ENCODE results near the gene ZMAT5.

Gene ZMAT5

GRCh38 chr22:29726512-29727130, 40.2 kb downstream of the ZMAT5 start:
- Histone ChIP-seq H2AFZ (ENCODE audit: low read depth, low read length) (no peak overlapping the region), H3K9me3 (ENCODE audit: low read length) (no peaks in the 10 kb centered on the region), H3K4me3 (ENCODE audit: low read length) (no peak overlapping the region), H3K36me3 (ENCODE audit: insufficient read depth, low read length) (peaks cover 3% of the 10 kb centered on the region), H3K27me3 (ENCODE audit: insufficient read depth, low read length) (peaks cover 41% of the 10 kb centered on the region), H3K4me1 (ENCODE audit: insufficient read depth, low read length) (no peaks in the 10 kb centered on the region)

- Histone ChIP-seq H3K36me3 (ENCODE audit: insufficient read depth, low read length) (peaks cover 3% of the 10 kb centered on the region), H3K4me1 (ENCODE audit: insufficient read depth, low read length) (peaks cover 5% of the 10 kb centered on the region), H3K9me3 (ENCODE audit: low read length) (no peaks in the 10 kb centered on the region), H2AFZ (ENCODE audit: low read depth, low read length) (no peak overlapping the region), H3K4me3 (ENCODE audit: low read length) (no peak overlapping the region), H3K27me3 (ENCODE audit: insufficient read depth, low read length) (peaks cover 46% of the 10 kb centered on the region)
These were observed 40.7 kb downstream of the ZMAT5 start for GRCh38 chr22:29726106-29726505.

- no peaks in the 10 kb centered on the region for H3K9me3 ChIP-seq (ENCODE audit: low read length)
- no peak overlapping the region for H2AFZ ChIP-seq (ENCODE audit: low read depth, low read length)
- peaks cover 52% of the 10 kb centered on the region for H3K27me3 ChIP-seq (ENCODE audit: insufficient read depth, low read length)
- no peak overlapping the region for H3K4me3 ChIP-seq (ENCODE audit: low read length)
- no peaks in the 10 kb centered on the region for H3K36me3 ChIP-seq (ENCODE audit: insufficient read depth, low read length)
- H3K4me1 ChIP-seq (ENCODE audit: insufficient read depth, low read length) = peaks cover 9% of the 10 kb centered on the region
These were observed 42.0 kb downstream of the ZMAT5 start for GRCh38 chr22:29724843-29725242.

- peaks cover 9% of the 10 kb centered on the region for H3K4me1 ChIP-seq (ENCODE audit: insufficient read depth, low read length)
- no peak overlapping the region for H3K4me3 ChIP-seq (ENCODE audit: low read length)
- no peaks in the 10 kb centered on the region for H3K9me3 ChIP-seq (ENCODE audit: low read length)
- H3K36me3 ChIP-seq (ENCODE audit: insufficient read depth, low read length) = no peaks in the 10 kb centered on the region
- H2AFZ ChIP-seq (ENCODE audit: low read depth, low read length) = no peak overlapping the region
- peaks cover 61% of the 10 kb centered on the region for H3K27me3 ChIP-seq (ENCODE audit: insufficient read depth, low read length)
These were observed 43.0 kb downstream of the ZMAT5 start for GRCh38 chr22:29723766-29724165.

- Histone ChIP-seq H3K36me3 (ENCODE audit: insufficient read depth, low read length) (no peaks in the 10 kb centered on the region), H2AFZ (ENCODE audit: low read depth, low read length) (no peak overlapping the region), H3K4me3 (ENCODE audit: low read length) (no peak overlapping the region), H3K27me3 (ENCODE audit: insufficient read depth, low read length) (peaks cover 71% of the 10 kb centered on the region), H3K4me1 (ENCODE audit: insufficient read depth, low read length) (peaks cover 9% of the 10 kb centered on the region), H3K9me3 (ENCODE audit: low read length) (no peaks in the 10 kb centered on the region)
These were observed 44.2 kb downstream of the ZMAT5 start for GRCh38 chr22:29722587-29722986.

GRCh38 chr22:29722151-29722550, 44.7 kb downstream of the ZMAT5 start:
- Histone ChIP-seq H3K4me1 (ENCODE audit: insufficient read depth, low read length) (peaks cover 9% of the 10 kb centered on the region), H2AFZ (ENCODE audit: low read depth, low read length) (no peak overlapping the region), H3K4me3 (ENCODE audit: low read length) (no peak overlapping the region), H3K27me3 (ENCODE audit: insufficient read depth, low read length) (peaks cover 71% of the 10 kb centered on the region), H3K9me3 (ENCODE audit: low read length) (no peaks in the 10 kb centered on the region), H3K36me3 (ENCODE audit: insufficient read depth, low read length) (no peaks in the 10 kb centered on the region)

- Histone ChIP-seq H3K4me1 (ENCODE audit: insufficient read depth, low read length) (peaks cover 9% of the 10 kb centered on the region), H3K36me3 (ENCODE audit: insufficient read depth, low read length) (no peaks in the 10 kb centered on the region), H3K27me3 (ENCODE audit: insufficient read depth, low read length) (peaks cover 71% of the 10 kb centered on the region), H3K9me3 (ENCODE audit: low read length) (no peaks in the 10 kb centered on the region), H2AFZ (ENCODE audit: low read depth, low read length) (no peak overlapping the region), H3K4me3 (ENCODE audit: low read length) (peak overlapping the region; percentile 6)
These were observed 45.9 kb downstream of the ZMAT5 start for GRCh38 chr22:29720811-29721323.

GRCh38 chr22:29719899-29720645, 46.7 kb downstream of the ZMAT5 start, which contains the start of gene CABP7:
CABP7 (plus strand) TSS chr22:29720003; CDS start chr22:29720425, 422 bp downstream.
- no peaks in the 10 kb centered on the region for H3K36me3 ChIP-seq (ENCODE audit: insufficient read depth, low read length)
- no peaks in the 10 kb centered on the region for H3K9me3 ChIP-seq (ENCODE audit: low read length)
- H3K27me3 ChIP-seq (ENCODE audit: insufficient read depth, low read length) = peaks cover 64% of the 10 kb centered on the region
- H2AFZ ChIP-seq (ENCODE audit: low read depth, low read length) = no peak within 1 kb of the TSS
- H3K4me1 ChIP-seq (ENCODE audit: insufficient read depth, low read length) = peaks cover 9% of the 10 kb centered on the region
- H3K4me3 ChIP-seq (ENCODE audit: low read length) = peak within 1 kb of the TSS; percentile 6

- Histone ChIP-seq H3K36me3 (ENCODE audit: insufficient read depth, low read length) (no peaks in the 10 kb centered on the region), H3K27me3 (ENCODE audit: insufficient read depth, low read length) (peaks cover 56% of the 10 kb centered on the region), H2AFZ (ENCODE audit: low read depth, low read length) (no peak overlapping the region), H3K9me3 (ENCODE audit: low read length) (no peaks in the 10 kb centered on the region), H3K4me1 (ENCODE audit: insufficient read depth, low read length) (peaks cover 9% of the 10 kb centered on the region), H3K4me3 (ENCODE audit: low read length) (no peak overlapping the region)
These were observed 47.6 kb downstream of the ZMAT5 start for GRCh38 chr22:29718949-29719898.

- no peaks in the 10 kb centered on the region for H3K36me3 ChIP-seq (ENCODE audit: insufficient read depth, low read length)
- H3K9me3 ChIP-seq (ENCODE audit: low read length) = no peaks in the 10 kb centered on the region
- peaks cover 9% of the 10 kb centered on the region for H3K4me1 ChIP-seq (ENCODE audit: insufficient read depth, low read length)
- no peak overlapping the region for H2AFZ ChIP-seq (ENCODE audit: low read depth, low read length)
- H3K4me3 ChIP-seq (ENCODE audit: low read length) = no peak overlapping the region
- peaks cover 45% of the 10 kb centered on the region for H3K27me3 ChIP-seq (ENCODE audit: insufficient read depth, low read length)
These were observed 49.0 kb downstream of the ZMAT5 start for GRCh38 chr22:29717789-29718188.

- peaks cover 40% of the 10 kb centered on the region for H3K27me3 ChIP-seq (ENCODE audit: insufficient read depth, low read length)
- no peak overlapping the region for H2AFZ ChIP-seq (ENCODE audit: low read depth, low read length)
- no peak overlapping the region for H3K4me3 ChIP-seq (ENCODE audit: low read length)
- peaks cover 9% of the 10 kb centered on the region for H3K4me1 ChIP-seq (ENCODE audit: insufficient read depth, low read length)
- no peaks in the 10 kb centered on the region for H3K36me3 ChIP-seq (ENCODE audit: insufficient read depth, low read length)
- no peaks in the 10 kb centered on the region for H3K9me3 ChIP-seq (ENCODE audit: low read length)
These were observed 49.8 kb downstream of the ZMAT5 start for GRCh38 chr22:29716814-29717545.

GRCh38 chr22:29715705-29716104, 51.1 kb downstream of the ZMAT5 start:
- Histone ChIP-seq H2AFZ (ENCODE audit: low read depth, low read length) (no peak overlapping the region), H3K4me1 (ENCODE audit: insufficient read depth, low read length) (peaks cover 2% of the 10 kb centered on the region), H3K27me3 (ENCODE audit: insufficient read depth, low read length) (peaks cover 28% of the 10 kb centered on the region), H3K36me3 (ENCODE audit: insufficient read depth, low read length) (no peaks in the 10 kb centered on the region), H3K9me3 (ENCODE audit: low read length) (no peaks in the 10 kb centered on the region), H3K4me3 (ENCODE audit: low read length) (no peak overlapping the region)
